Measurements from ENCODE around the gene MSTO1.

- TF ChIP-seq POLR2A (IDR thresholded peaks at IDR 0.05), result no peak
- no peak for TF ChIP-seq CTCF (IDR thresholded peaks at IDR 0.05)
- no peak for TF ChIP-seq POLR2AphosphoS5 (IDR thresholded peaks at IDR 0.05)
Measured at GRCh38 chr1:155650231-155650757, 40.3 kb downstream of the MSTO1 start.

Data from prostate gland (tissue), 2 donors.